Esophagus squamous epithelium (tissue), 5 donors: ENCODE measurements around the gene AGMO. TPM values are rescaled to one million over a fixed set of nuclear protein-coding genes. Genes with fewer than 3 reads are reported as not detected.

Experiments
- DNase-seq: peaks from one replicate; lab custom pipeline; 2025; lab: John Stamatoyannopoulos, UW
- H3K27ac ChIP-seq, 4 donors: fragments of 200-600 bp; sonication (generic); one replicate each; pipeline ENCODE4 v1.5.1; 2016 to 2019; ENCODE audit warnings: mild to moderate bottlenecking in 1 of 4
- H3K27me3 ChIP-seq, 4 donors: fragments of 200-600 bp; sonication (generic); 1 replicate in 3 of 4; 2 replicates in 1 of 4; pipeline versions ENCODE4 v1.5.1 to v1.6.0; 2017 to 2021; ENCODE audit warnings: antibody characterized with exemption in 1 of 4
- H3K36me3 ChIP-seq, 3 donors: fragments of 200-600 bp; sonication (generic); one replicate each; pipeline ENCODE4 v1.5.1; 2016 to 2019
- H3K4me1 ChIP-seq, 3 donors: fragments of 200-600 bp; sonication (generic); one replicate each; pipeline ENCODE4 v1.5.1; 2017 to 2019
- H3K4me3 ChIP-seq, 4 donors: fragments of 200-600 bp; sonication (generic); 1 replicate in 3 of 4; 2 replicates in 1 of 4; pipeline ENCODE4 v1.5.1; 2016 to 2019; ENCODE audit warnings: mild to moderate bottlenecking in 2 of 4, moderate library complexity in 1 of 4
- H3K9me3 ChIP-seq, 3 donors: fragments of 200-600 bp; sonication (generic); one replicate each; pipeline ENCODE4 v1.5.1; 2016 to 2019
- POLR2A ChIP-seq, 4 donors: fragments of 450-650 bp; IDR thresholded peaks; one replicate each; pipeline ENCODE4 v1.6.1; 2017; ENCODE audit warnings: antibody characterized with exemption in 4 of 4, mild to moderate bottlenecking in 4 of 4, moderate library complexity in 3 of 4
- WGBS, 2 donors: methylation state at CpG; one replicate each; pipeline ENCODE4 v1.1.5; 2018; 5-methylcytosine and 5-hydroxymethylcytosine counted together
- intact Hi-C: fragments of 100-400 bp; cut with DNase I; formaldehyde crosslinking; loops from one replicate; pipeline ENCODE4 v1.15.0; 2022
- total RNA-seq, 4 donors: library from RNA; depleted of rRNA; stranded (reverse); fragments of >200 nt; gene quantifications; one replicate each; pipeline ENCODE4 v1.1.0, GENCODE V29; 2016
- TF ChIP-seq, protein P1 (sequence below), 6 experiments: fragments of 450-650 bp in 4 of 6; fragments of 200-600 bp in 2 of 6; sonication (generic) in 2 of 6; IDR thresholded peaks; one replicate each; pipeline ENCODE4 v1.5.1; 2016 to 2019; ENCODE audit warnings: antibody characterized with exemption in 6 of 6, mild to moderate bottlenecking in 4 of 6, moderate library complexity in 4 of 6
- donor health status: DM: yes; HTN: yes; CAD: no.

The AGMO gene
- total RNA-seq, 4 donors from 2014 or later: 0.38 to 0.53 TPM; not detected in 2

GRCh38 chr7:15174485-15174884 is 387.3 kb downstream of the AGMO start:
- Histone ChIP-seq H3K4me3 (no peak overlapping the region), H3K27me3 (no peaks in the 10 kb centered on the region), H3K9me3 (no peaks in the 10 kb centered on the region), H3K27ac (no peak overlapping the region), H3K36me3 (no peaks in the 10 kb centered on the region), H3K4me1 (no peaks in the 10 kb centered on the region)
- no peak for DNase-seq
- 20 to 65% methylated on average over 1 of the region's 1 CpG for WGBS, 2 donors
- TF ChIP-seq, protein P1, sequence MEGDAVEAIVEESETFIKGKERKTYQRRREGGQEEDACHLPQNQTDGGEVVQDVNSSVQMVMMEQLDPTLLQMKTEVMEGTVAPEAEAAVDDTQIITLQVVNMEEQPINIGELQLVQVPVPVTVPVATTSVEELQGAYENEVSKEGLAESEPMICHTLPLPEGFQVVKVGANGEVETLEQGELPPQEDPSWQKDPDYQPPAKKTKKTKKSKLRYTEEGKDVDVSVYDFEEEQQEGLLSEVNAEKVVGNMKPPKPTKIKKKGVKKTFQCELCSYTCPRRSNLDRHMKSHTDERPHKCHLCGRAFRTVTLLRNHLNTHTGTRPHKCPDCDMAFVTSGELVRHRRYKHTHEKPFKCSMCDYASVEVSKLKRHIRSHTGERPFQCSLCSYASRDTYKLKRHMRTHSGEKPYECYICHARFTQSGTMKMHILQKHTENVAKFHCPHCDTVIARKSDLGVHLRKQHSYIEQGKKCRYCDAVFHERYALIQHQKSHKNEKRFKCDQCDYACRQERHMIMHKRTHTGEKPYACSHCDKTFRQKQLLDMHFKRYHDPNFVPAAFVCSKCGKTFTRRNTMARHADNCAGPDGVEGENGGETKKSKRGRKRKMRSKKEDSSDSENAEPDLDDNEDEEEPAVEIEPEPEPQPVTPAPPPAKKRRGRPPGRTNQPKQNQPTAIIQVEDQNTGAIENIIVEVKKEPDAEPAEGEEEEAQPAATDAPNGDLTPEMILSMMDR (IDR thresholded peaks at IDR 0.05): no peak
- no peak for TF ChIP-seq POLR2A (IDR thresholded peaks at IDR 0.05)
- intact Hi-C loops: no loop called here

DNA sequence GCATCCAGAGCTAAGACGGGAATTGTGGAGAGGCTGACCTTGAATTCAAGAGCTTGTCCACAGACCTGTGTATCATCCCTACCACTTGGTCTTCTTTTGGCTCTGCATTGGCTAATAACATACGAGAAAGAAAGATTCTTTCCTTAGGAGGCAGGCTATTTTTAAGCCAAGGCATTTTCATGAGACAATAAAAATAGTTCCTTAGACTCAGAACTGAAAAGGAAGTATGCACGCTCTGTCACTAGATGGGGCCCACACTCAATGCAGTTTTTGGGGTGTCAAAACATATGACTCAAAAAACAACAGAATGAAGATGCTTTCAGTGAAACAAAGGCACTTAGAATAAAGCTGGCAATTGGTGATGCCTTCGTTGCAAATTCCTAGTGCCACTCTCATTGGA is 393.3 kb downstream of the AGMO start:
- DNase-seq: no peak
- TF ChIP-seq, protein P1 (IDR thresholded peaks at IDR 0.05): no peak
- TF ChIP-seq POLR2A (IDR thresholded peaks at IDR 0.05): no peak
- H3K4me1 ChIP-seq: no peaks in the 10 kb centered on the region
- no peak overlapping the region for H3K27ac ChIP-seq
- no peak overlapping the region for H3K4me3 ChIP-seq
- H3K36me3 ChIP-seq: no peaks in the 10 kb centered on the region
- 55 to 72% methylated on average over 4 of the region's 4 CpGs for WGBS, 2 donors
- H3K9me3 ChIP-seq: no peaks in the 10 kb centered on the region
- no peaks in the 10 kb centered on the region for H3K27me3 ChIP-seq
- intact Hi-C loops: no loop called here

- intact Hi-C loops: no loop called here
- Histone ChIP-seq H3K9me3 (no peaks in the 10 kb centered on the region), H3K27ac (no peak overlapping the region), H3K36me3 (no peaks in the 10 kb centered on the region), H3K4me1 (no peaks in the 10 kb centered on the region), H3K27me3 (no peaks in the 10 kb centered on the region), H3K4me3 (no peak overlapping the region)
- no peak for DNase-seq
- TF ChIP-seq, protein P1 (IDR thresholded peaks at IDR 0.05): no peak
- TF ChIP-seq POLR2A (IDR thresholded peaks at IDR 0.05): no peak
- WGBS, 2 donors: 70 to 82% methylated on average over 3 of the region's 3 CpGs
Observed at GRCh38 chr7:15167912-15168311, 393.9 kb downstream of the AGMO start.

GRCh38 chr7:15166620-15167019 is 395.2 kb downstream of the AGMO start:
- H3K9me3 ChIP-seq: no peaks in the 10 kb centered on the region
- intact Hi-C loops: no loop called here
- DNase-seq: no peak
- H3K27me3 ChIP-seq: no peaks in the 10 kb centered on the region
- H3K4me1 ChIP-seq: no peaks in the 10 kb centered on the region
- TF ChIP-seq POLR2A (IDR thresholded peaks at IDR 0.05): no peak
- TF ChIP-seq, protein P1 (IDR thresholded peaks at IDR 0.05): no peak
- no peak overlapping the region for H3K4me3 ChIP-seq
- H3K36me3 ChIP-seq: no peaks in the 10 kb centered on the region
- no peak overlapping the region for H3K27ac ChIP-seq
- 95 to 100% methylated on average over 1 of the region's 1 CpG for WGBS, 2 donors

GRCh38 chr7:15159261-15159660 is 402.6 kb downstream of the AGMO start:
- Histone ChIP-seq H3K27me3 (no peaks in the 10 kb centered on the region), H3K4me3 (no peak overlapping the region)
- no peak for DNase-seq

More at GRCh38 chr7:15159261-15159660, 402.6 kb downstream of the AGMO start:
- WGBS, 2 donors: 33 to 57% methylated on average over 1 of the region's 1 CpG
- TF ChIP-seq, protein P1 (IDR thresholded peaks at IDR 0.05): no peak
- TF ChIP-seq POLR2A (IDR thresholded peaks at IDR 0.05): no peak
- no peaks in the 10 kb centered on the region for H3K4me1 ChIP-seq
- H3K27ac ChIP-seq: no peak overlapping the region
- H3K9me3 ChIP-seq: no peaks in the 10 kb centered on the region
- intact Hi-C loops: no loop called here
- no peaks in the 10 kb centered on the region for H3K36me3 ChIP-seq
